ENCODE results near the gene RNF213.
"Not testable (repeated sequence)": the region's sequence is repeated elsewhere in the genome, so short reads cannot be mapped to it uniquely, and the experiment has no call there.

RNF213 gene

GRCh38 chr17:80327518-80327917 is 66.9 kb downstream of the RNF213 start:
- no peak for DNase-seq

GRCh38 chr17:80328634-80329380 is 68.2 kb downstream of the RNF213 start:
- DNase-seq: no peak

- not testable (repeated sequence) for DNase-seq
Measured at GRCh38 chr17:80329421-80329820, 68.8 kb downstream of the RNF213 start.

GRCh38 chr17:80330276-80330675 is 69.6 kb downstream of the RNF213 start:
- DNase-seq: no peak

- not testable (repeated sequence) for DNase-seq
Measured at GRCh38 chr17:80330938-80331337, 70.3 kb downstream of the RNF213 start.

- no peak for DNase-seq
Measured at GRCh38 chr17:80331820-80332219, 71.2 kb downstream of the RNF213 start.

GRCh38 chr17:80337195-80337895 is 76.7 kb downstream of the RNF213 start:
- no peak for DNase-seq

- no peak for DNase-seq
Measured at GRCh38 chr17:80339118-80339517, 78.5 kb downstream of the RNF213 start.

- no peak for DNase-seq
Measured at GRCh38 chr17:80339731-80340456, 79.2 kb downstream of the RNF213 start.

- DNase-seq: no peak
Measured at GRCh38 chr17:80345321-80345720, 84.7 kb downstream of the RNF213 start.

- no peak for DNase-seq
Measured at GRCh38 chr17:80345841-80346497, 85.3 kb downstream of the RNF213 start.

- DNase-seq: no peak
Measured at GRCh38 chr17:80346498-80347275, 86.0 kb downstream of the RNF213 start.

GRCh38 chr17:80347536-80347935 is 86.9 kb downstream of the RNF213 start:
- no peak for DNase-seq

- DNase-seq: no peak
Measured at GRCh38 chr17:80347948-80348351, 87.3 kb downstream of the RNF213 start.

- no peak for DNase-seq
Measured at GRCh38 chr17:80348551-80349150, 88.0 kb downstream of the RNF213 start.

GRCh38 chr17:80349151-80349651 is 88.5 kb downstream of the RNF213 start:
- DNase-seq: no peak

GRCh38 chr17:80349751-80350150 is 89.1 kb downstream of the RNF213 start:
- DNase-seq: no peak

GRCh38 chr17:80352216-80352895 is 91.7 kb downstream of the RNF213 start:
- no peak for DNase-seq

- DNase-seq: no peak
Measured at GRCh38 chr17:80352991-80353665, 92.5 kb downstream of the RNF213 start.

- DNase-seq: no peak
Measured at GRCh38 chr17:80353718-80354275, 93.1 kb downstream of the RNF213 start.

Data from right hindlimb (tissue), 1 donor.